ENCODE data around the gene PSD. TPM values are rescaled to one million over a fixed set of nuclear protein-coding genes. Genes with fewer than 3 reads are reported as not detected.

Gene PSD
- total RNA-seq, 1 experiment from 2014 or later = 3.4 TPM

DNA sequence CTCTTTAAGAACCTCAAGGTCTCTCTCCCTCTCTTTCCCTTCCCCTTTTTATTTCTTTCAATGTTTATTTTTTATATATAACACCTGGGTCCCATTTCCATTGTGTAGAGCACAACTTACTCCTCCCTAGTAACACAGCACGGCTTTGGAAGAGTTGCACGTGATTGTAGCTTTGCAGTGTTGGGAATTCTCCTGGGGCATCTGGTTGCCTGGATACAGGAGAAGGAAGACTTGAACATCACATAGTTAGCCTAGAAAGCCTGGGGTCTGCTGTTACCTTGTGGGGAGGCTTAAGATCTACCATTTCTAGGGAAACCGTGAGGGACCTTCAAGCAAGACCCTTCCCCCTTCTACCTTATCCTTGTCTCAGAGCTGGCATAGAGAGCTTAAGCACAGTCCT is 64.1 kb downstream of the PSD start:
- H2BK5ac ChIP-seq (ENCODE audit: insufficient read length, low read length) = no peak overlapping the region
- no peak overlapping the region for H3T11ph ChIP-seq (ENCODE audit: low read length)
- H4K91ac ChIP-seq (ENCODE audit: insufficient read length, low read depth, low read length) = no peak overlapping the region
- H3K36me3 Mint-ChIP-seq (ENCODE audit: insufficient read depth in 1 of 3, low read depth in 3 of 3) = peaks cover 0 to 23% (median 7%) of the 10 kb centered on the region in 3 experiments; a peak in 5 of 7 replicates
- no peak overlapping the region for H3K4ac ChIP-seq (ENCODE audit: low read depth, low read length)
- no peaks in the 10 kb centered on the region for H3K23me2 ChIP-seq (ENCODE audit: insufficient read length, low read depth, low read length, poor library complexity, severe bottlenecking)
- H3K79me1 ChIP-seq (ENCODE audit: insufficient read depth, low read depth, low read length, poor library complexity, severe bottlenecking) = no peaks in the 10 kb centered on the region
- H3K9ac ChIP-seq (ENCODE audit: extremely low read depth, insufficient read length, low read length) = no peak overlapping the region
- no peaks in the 10 kb centered on the region for H3K27me3 Mint-ChIP-seq (ENCODE audit: low read depth)
- H2BK12ac ChIP-seq (ENCODE audit: insufficient read length, low read depth, low read length) = no peak overlapping the region
- no peak overlapping the region for H3K4me2 ChIP-seq (ENCODE audit: insufficient read depth, insufficient read length, low read length)
- H2AFZ ChIP-seq (ENCODE audit: low read length) = no peak overlapping the region
- H3K4me1 ChIP-seq (ENCODE audit: insufficient read depth, low read length) = no peaks in the 10 kb centered on the region
- no peak overlapping the region for H2BK20ac ChIP-seq (ENCODE audit: low read depth, low read length, poor library complexity, severe bottlenecking)
- H3K14ac ChIP-seq (ENCODE audit: insufficient read depth, low read length) = no peak overlapping the region
- H3K4me1 Mint-ChIP-seq = no peaks in the 10 kb centered on the region
- H3K79me2 ChIP-seq (ENCODE audit: insufficient read depth, low read length) = no peaks in the 10 kb centered on the region
- no peak overlapping the region for H2AK5ac ChIP-seq (ENCODE audit: insufficient read length, low read length)
- no peak overlapping the region for H3K23ac ChIP-seq (ENCODE audit: insufficient read length, low read depth, low read length)
- TF ChIP-seq, protein P1, sequence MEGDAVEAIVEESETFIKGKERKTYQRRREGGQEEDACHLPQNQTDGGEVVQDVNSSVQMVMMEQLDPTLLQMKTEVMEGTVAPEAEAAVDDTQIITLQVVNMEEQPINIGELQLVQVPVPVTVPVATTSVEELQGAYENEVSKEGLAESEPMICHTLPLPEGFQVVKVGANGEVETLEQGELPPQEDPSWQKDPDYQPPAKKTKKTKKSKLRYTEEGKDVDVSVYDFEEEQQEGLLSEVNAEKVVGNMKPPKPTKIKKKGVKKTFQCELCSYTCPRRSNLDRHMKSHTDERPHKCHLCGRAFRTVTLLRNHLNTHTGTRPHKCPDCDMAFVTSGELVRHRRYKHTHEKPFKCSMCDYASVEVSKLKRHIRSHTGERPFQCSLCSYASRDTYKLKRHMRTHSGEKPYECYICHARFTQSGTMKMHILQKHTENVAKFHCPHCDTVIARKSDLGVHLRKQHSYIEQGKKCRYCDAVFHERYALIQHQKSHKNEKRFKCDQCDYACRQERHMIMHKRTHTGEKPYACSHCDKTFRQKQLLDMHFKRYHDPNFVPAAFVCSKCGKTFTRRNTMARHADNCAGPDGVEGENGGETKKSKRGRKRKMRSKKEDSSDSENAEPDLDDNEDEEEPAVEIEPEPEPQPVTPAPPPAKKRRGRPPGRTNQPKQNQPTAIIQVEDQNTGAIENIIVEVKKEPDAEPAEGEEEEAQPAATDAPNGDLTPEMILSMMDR (conservative IDR thresholded peaks at IDR 0.05) = no peak
- H4K5ac ChIP-seq (ENCODE audit: insufficient read length, low read depth, low read length) = no peak overlapping the region
- H2BK15ac ChIP-seq (ENCODE audit: low read depth, low read length) = no peak overlapping the region
- H3K9me3 Mint-ChIP-seq = no peaks in the 10 kb centered on the region
- no CpG with 5 or more reads among the region's 3 CpGs for WGBS (ENCODE audit: extremely low coverage, insufficient read length, low lambda C conversion rate)
- no peaks in the 10 kb centered on the region for H4K20me1 ChIP-seq (ENCODE audit: control insufficient read depth, insufficient read depth, insufficient read length)
- H3K18ac ChIP-seq (ENCODE audit: insufficient read length, low read depth, low read length) = no peak overlapping the region
- DNase-seq = no peak
- no peaks in the 10 kb centered on the region for H3K9me3 ChIP-seq (ENCODE audit: control insufficient read depth, low read depth, low read length)
- H3K27ac Mint-ChIP-seq = no peak overlapping the region
- no peak overlapping the region for H3K27ac ChIP-seq (ENCODE audit: insufficient read length, low read depth, low read length)
- no peak overlapping the region for H3K56ac ChIP-seq (ENCODE audit: insufficient read length, low read depth, low read length)
- no peaks in the 10 kb centered on the region for H3K27me3 ChIP-seq (ENCODE audit: insufficient read depth, low read length)
- no peak overlapping the region for H2BK120ac ChIP-seq (ENCODE audit: low read depth, low read length, poor library complexity, severe bottlenecking)
- H4K8ac ChIP-seq (replicated peaks; ENCODE audit: insufficient read length, low read depth, low read length) = no peak overlapping the region
- no peak overlapping the region for H3K4me3 Mint-ChIP-seq

Small RNA genes within 50 kb of the gene (microRNA-seq; reads per million reads assigned to microRNA genes)
- gene MIR146B (ENCODE audit: borderline microRNAs expressed) = 2.7 reads per million, percentile 24 among the genes with 10 or more reads in this experiment

Other genes starting within 250 kb of the PSD start
- not detected in 2 replicates for gene ELOVL3, start 192.5 kb downstream of the PSD start, total RNA-seq (2021)
- not detected in 2 replicates for gene PITX3, start 177.3 kb downstream of the PSD start, total RNA-seq (2021)
- 23.5 and 23.7 TPM in 2 replicates for gene GBF1, start 173.3 kb downstream of the PSD start, total RNA-seq (2021)
- 21.0 and 23.7 TPM in 2 replicates for gene NFKB2, start 23.1 kb downstream of the PSD start, total RNA-seq (2021)
- 8.4 and 9.1 TPM in 2 replicates for gene FBXL15, start 2.1 kb upstream of the PSD start, total RNA-seq (2021)
- gene CUEDC2, start 13.8 kb upstream of the PSD start, total RNA-seq (2021) = 41.2 and 43.0 TPM in 2 replicates
- not detected in 2 replicates for gene C10orf95, start 32.8 kb upstream of the PSD start, total RNA-seq (2021)
- 82.1 and 84.2 TPM in 2 replicates for gene ACTR1A, start 83.9 kb upstream of the PSD start, total RNA-seq (2021)
- gene SUFU, start 85.2 kb upstream of the PSD start, total RNA-seq (2021) = 9.4 and 9.5 TPM in 2 replicates
- gene TRIM8, start 225.7 kb upstream of the PSD start, total RNA-seq (2021) = 37.0 and 40.6 TPM in 2 replicates

Measured in H9 (cell line).